Prostate gland (tissue), 2 donors: ENCODE data around the gene COL1A2. TPM values are rescaled to one million over a fixed set of nuclear protein-coding genes. Genes with fewer than 3 reads are reported as not detected.

ENCODE experiments used
- DNase-seq: peaks from one replicate; pipeline ENCODE4 v3.0.0-alpha.2; 2019; ENCODE audit warnings: low spot score
- H3K27ac ChIP-seq, 2 donors: fragments of 200-600 bp; sonication (generic); 2 replicates each; pipeline ENCODE4 v1.5.1; 2017 to 2019
- H3K27me3 ChIP-seq: fragments of 200-600 bp; sonication (generic); replicated peaks from 2 replicates; pipeline ENCODE4 v1.5.1; 2019; ENCODE audit not compliant: insufficient read depth
- H3K36me3 ChIP-seq, 2 donors: fragments of 200-600 bp; sonication (generic); 1 replicate in 1 of 2; 2 replicates in 1 of 2; pipeline versions ENCODE4 v1.5.1 to v1.8.1; 2017 to 2019
- H3K4me1 ChIP-seq: fragments of 200-600 bp; sonication (generic); replicated peaks from 2 replicates; pipeline ENCODE4 v1.5.1; 2019
- H3K4me3 ChIP-seq, 2 donors: fragments of 200-600 bp; sonication (generic); 2 replicates each; pipeline ENCODE4 v1.5.1; 2017 to 2019
- H3K9me3 ChIP-seq: fragments of 200-600 bp; sonication (generic); 2 replicates; pipeline ENCODE4 v1.5.1; 2017
- POLR2A ChIP-seq: fragments of 450-650 bp; IDR thresholded peaks from one replicate; pipeline ENCODE4 v1.6.1; 2016; ENCODE audit warnings: antibody characterized with exemption, mild to moderate bottlenecking
- POLR2AphosphoS5 ChIP-seq: sonication (generic); formaldehyde crosslinking; IDR thresholded peaks from one replicate; pipeline ENCODE4 v1.6.1; 2017; ENCODE audit warnings: antibody characterized with exemption
- WGBS: methylation state at CpG from one replicate; pipeline ENCODE4 v1.1.5; 2018; 5-methylcytosine and 5-hydroxymethylcytosine counted together
- intact Hi-C: fragments of 100-400 bp; cut with DNase I; formaldehyde crosslinking; loops from one replicate; pipeline ENCODE4 v1.14.2; 2022
- total RNA-seq, 2 donors: library from RNA; depleted of rRNA; stranded (reverse); fragments of >200 nt; gene quantifications; one replicate each; pipeline ENCODE4 v1.1.0, GENCODE V29; 2016
- TF ChIP-seq, protein P1 (sequence below), 4 experiments: fragments of 200-600 bp in 2 of 4; fragments of 450-650 bp in 2 of 4; sonication (generic) in 2 of 4; IDR thresholded peaks; 1 replicate in 3 of 4; 2 replicates in 1 of 4; pipeline ENCODE4 v1.5.1; 2016 to 2019; ENCODE audit warnings: antibody characterized with exemption in 4 of 4, mild to moderate bottlenecking in 2 of 4, moderate library complexity in 2 of 4

COL1A2 gene
- total RNA-seq, 2 donors from 2014 or later: 51.2 to 805 TPM

DNA sequence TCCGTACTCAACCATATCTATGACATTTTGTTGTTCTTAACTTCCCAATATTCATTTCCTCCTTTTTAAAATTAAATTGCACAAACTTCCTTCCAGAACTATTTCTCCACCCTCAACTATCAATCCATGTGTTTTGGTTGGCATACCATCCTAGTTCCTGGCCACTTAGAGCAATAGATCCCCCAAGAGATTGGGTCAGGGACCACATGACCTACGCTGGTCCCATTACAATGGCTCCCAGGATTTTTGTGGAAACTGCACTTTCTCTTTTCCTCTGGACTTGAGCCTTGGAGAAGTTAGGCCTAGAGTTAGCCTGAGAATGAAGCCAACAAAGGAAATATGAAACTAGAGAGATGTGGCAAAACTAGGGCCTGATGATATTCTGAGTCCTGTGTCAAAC is 59.2 kb downstream of the COL1A2 start:
- DNase-seq: no peak
- Histone ChIP-seq H3K27ac (no peak overlapping the region), H3K9me3 (no peaks in the 10 kb centered on the region), H3K36me3 (no peaks in the 10 kb centered on the region), H3K4me3 (no peak overlapping the region), H3K4me1 (no peaks in the 10 kb centered on the region), H3K27me3 (no peaks in the 10 kb centered on the region)
- TF ChIP-seq, protein P1, sequence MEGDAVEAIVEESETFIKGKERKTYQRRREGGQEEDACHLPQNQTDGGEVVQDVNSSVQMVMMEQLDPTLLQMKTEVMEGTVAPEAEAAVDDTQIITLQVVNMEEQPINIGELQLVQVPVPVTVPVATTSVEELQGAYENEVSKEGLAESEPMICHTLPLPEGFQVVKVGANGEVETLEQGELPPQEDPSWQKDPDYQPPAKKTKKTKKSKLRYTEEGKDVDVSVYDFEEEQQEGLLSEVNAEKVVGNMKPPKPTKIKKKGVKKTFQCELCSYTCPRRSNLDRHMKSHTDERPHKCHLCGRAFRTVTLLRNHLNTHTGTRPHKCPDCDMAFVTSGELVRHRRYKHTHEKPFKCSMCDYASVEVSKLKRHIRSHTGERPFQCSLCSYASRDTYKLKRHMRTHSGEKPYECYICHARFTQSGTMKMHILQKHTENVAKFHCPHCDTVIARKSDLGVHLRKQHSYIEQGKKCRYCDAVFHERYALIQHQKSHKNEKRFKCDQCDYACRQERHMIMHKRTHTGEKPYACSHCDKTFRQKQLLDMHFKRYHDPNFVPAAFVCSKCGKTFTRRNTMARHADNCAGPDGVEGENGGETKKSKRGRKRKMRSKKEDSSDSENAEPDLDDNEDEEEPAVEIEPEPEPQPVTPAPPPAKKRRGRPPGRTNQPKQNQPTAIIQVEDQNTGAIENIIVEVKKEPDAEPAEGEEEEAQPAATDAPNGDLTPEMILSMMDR (IDR thresholded peaks at IDR 0.05): no peak
- TF ChIP-seq POLR2A: no peak
- no peak for TF ChIP-seq POLR2AphosphoS5
- intact Hi-C loops: loop anchor here (5.0 kb wide), 1 partner anchor 203 kb away; the partner anchor contains the start of gene SGCE
- WGBS: 87% methylated on average over 2 of the region's 2 CpGs

DNA sequence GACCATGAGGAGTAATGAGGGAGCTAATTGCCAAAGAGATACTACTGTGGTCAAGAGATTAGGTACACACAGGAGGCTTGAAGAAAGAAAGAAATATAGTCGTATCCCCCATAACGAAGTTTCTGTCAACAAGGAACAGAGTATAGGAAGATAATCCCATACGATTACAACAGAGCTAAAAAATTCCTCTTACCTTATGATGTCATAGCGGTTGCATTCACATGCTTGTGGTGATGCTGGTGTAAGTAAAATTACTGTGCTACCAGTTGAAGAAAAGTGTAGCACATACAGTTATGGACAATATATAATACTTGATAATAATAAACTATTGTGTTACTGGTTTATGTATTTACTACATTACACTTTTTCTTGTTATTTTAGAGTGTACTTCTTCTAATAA is 63.3 kb downstream of the COL1A2 start:
- H3K4me3 ChIP-seq: no peak overlapping the region
- H3K36me3 ChIP-seq: no peaks in the 10 kb centered on the region
- no peaks in the 10 kb centered on the region for H3K9me3 ChIP-seq
- H3K27me3 ChIP-seq: no peaks in the 10 kb centered on the region
- no peak for DNase-seq
- intact Hi-C loops: no loop called here
- TF ChIP-seq, protein P1 (IDR thresholded peaks at IDR 0.05): no peak
- H3K27ac ChIP-seq: no peak overlapping the region
- no peaks in the 10 kb centered on the region for H3K4me1 ChIP-seq
- WGBS: 91% methylated on average over 4 of the region's 4 CpGs

DNA sequence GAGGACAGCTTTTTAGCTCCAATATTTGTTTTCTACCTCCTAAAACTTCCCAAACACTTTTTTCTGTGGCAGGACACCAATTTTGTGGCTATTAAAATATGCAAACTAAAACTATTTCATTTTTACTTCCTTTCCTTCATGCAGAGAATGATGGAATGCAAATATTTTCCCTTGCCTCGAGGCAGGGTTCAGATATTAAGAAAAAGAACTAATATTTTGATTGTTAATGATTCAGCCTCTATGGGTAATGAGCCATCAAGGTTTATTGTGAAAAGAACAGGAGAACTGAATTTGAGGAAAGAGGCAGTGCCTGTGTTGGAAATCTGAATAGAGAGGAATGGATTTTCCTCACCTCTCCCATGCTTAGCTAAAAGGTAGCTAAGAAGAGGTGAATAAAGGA is 71.8 kb downstream of the COL1A2 start:
- intact Hi-C loops: no loop called here
- no peaks in the 10 kb centered on the region for H3K27me3 ChIP-seq
- WGBS: 43% methylated on average over 1 of the region's 1 CpG
- H3K9me3 ChIP-seq: no peaks in the 10 kb centered on the region
- no peak overlapping the region for H3K4me3 ChIP-seq
- TF ChIP-seq, protein P1 (IDR thresholded peaks at IDR 0.05): no peak
- TF ChIP-seq POLR2A: no peak
- no peak for TF ChIP-seq POLR2AphosphoS5
- no peaks in the 10 kb centered on the region for H3K36me3 ChIP-seq
- DNase-seq: no peak
- no peak overlapping the region for H3K27ac ChIP-seq
- H3K4me1 ChIP-seq: no peaks in the 10 kb centered on the region

DNA sequence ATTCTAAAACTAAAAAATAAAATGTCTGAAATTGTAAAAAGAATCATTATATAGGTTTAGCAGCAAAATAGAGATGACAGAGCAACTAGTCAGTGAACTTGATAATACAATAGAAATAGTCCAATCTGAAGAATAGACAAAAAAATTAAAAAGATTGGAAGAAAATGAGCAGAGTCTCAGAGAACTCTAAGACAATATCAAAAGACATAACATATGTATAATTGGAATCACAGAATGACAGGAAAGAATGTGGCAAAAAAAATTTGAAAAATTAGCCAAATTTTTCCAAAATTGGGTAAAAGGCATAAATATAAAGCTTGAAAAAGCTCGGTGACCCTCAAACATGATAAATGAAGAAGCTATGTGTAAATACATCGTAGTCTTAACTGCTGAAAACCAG is 76.9 kb downstream of the COL1A2 start:
- TF ChIP-seq, protein P1 (IDR thresholded peaks at IDR 0.05): no peak
- TF ChIP-seq POLR2A (no peak), POLR2AphosphoS5 (no peak)
- H3K9me3 ChIP-seq: no peaks in the 10 kb centered on the region
- no peaks in the 10 kb centered on the region for H3K27me3 ChIP-seq
- 86% methylated on average over 2 of the region's 2 CpGs for WGBS
- intact Hi-C loops: no loop called here
- H3K27ac ChIP-seq: no peak overlapping the region
- no peak overlapping the region for H3K4me3 ChIP-seq
- no peak for DNase-seq
- no peaks in the 10 kb centered on the region for H3K4me1 ChIP-seq
- H3K36me3 ChIP-seq: no peaks in the 10 kb centered on the region

DNA sequence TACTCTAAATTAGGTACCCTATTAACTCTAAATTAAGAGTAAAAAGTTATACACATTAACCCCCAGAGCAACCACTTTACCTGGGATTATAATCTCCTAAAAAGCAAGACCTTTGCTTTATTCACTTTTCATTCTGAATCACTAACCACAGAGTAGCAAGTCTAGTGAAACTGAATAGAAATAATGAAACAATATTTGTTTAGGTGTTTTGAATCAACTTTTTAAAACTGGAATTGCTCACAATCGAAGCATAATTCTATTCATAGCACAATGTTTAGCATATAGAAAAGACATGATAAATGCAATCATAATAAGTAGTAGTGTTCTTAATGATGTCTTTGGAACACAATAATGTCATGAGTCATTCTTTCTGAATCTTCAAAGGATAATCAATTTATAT is 77.9 kb downstream of the COL1A2 start:
- intact Hi-C loops: no loop called here
- H3K27ac ChIP-seq: no peak overlapping the region
- WGBS: 95% methylated on average over 1 of the region's 1 CpG
- no peaks in the 10 kb centered on the region for H3K27me3 ChIP-seq
- H3K4me1 ChIP-seq: no peaks in the 10 kb centered on the region
- TF ChIP-seq, protein P1 (IDR thresholded peaks at IDR 0.05): no peak
- no peak for TF ChIP-seq POLR2AphosphoS5
- no peak overlapping the region for H3K4me3 ChIP-seq
- DNase-seq: no peak
- no peaks in the 10 kb centered on the region for H3K36me3 ChIP-seq
- no peaks in the 10 kb centered on the region for H3K9me3 ChIP-seq
